Karpas-422 (cell line): ENCODE data around the gene TRIM65. TPM values are rescaled to one million over a fixed set of nuclear protein-coding genes. Genes with fewer than 3 reads are reported as not detected.

Experiments used
- DNase-seq: peaks from one replicate; pipeline ENCODE4 v3.0.0-alpha.2; 2015
- H2AFZ ChIP-seq: fragments of 200-600 bp; sonication (generic); 2 replicates; pipeline ENCODE4 v1.6.1; 2014; ENCODE audit warnings: antibody characterized with exemption, low read length, mixed read lengths
- H3K27ac ChIP-seq: fragments of 200-600 bp; sonication (generic); 2 replicates; pipeline ENCODE4 v1.5.1; 2014; ENCODE audit warnings: mild to moderate bottlenecking, low read length, moderate library complexity
- H3K27me3 ChIP-seq: fragments of 200-600 bp; sonication (generic); 2 replicates; pipeline ENCODE4 v1.6.1; 2014; ENCODE audit warnings: low read length, mixed read lengths
- H3K36me3 ChIP-seq: fragments of 200-600 bp; sonication (generic); 2 replicates; pipeline ENCODE4 v1.6.1; 2014; ENCODE audit warnings: low read length, mixed read lengths; ENCODE audit not compliant: insufficient read depth
- H3K4me1 ChIP-seq: fragments of 200-600 bp; sonication (generic); 2 replicates; pipeline ENCODE4 v1.6.1; 2014; ENCODE audit warnings: mild to moderate bottlenecking, low read length, mixed read lengths
- H3K4me2 ChIP-seq: fragments of 200-600 bp; sonication (generic); 2 replicates; pipeline ENCODE4 v1.6.1; 2014; ENCODE audit warnings: low read length, low read depth, mild to moderate bottlenecking; ENCODE audit not compliant: poor library complexity, severe bottlenecking
- H3K4me3 ChIP-seq: fragments of 200-600 bp; sonication (generic); 2 replicates; pipeline ENCODE4 v1.5.1; 2014; ENCODE audit warnings: mild to moderate bottlenecking, antibody characterized with exemption, low read length, mixed read lengths
- H3K79me2 ChIP-seq: fragments of 200-600 bp; sonication (generic); 2 replicates; pipeline ENCODE4 v1.6.1; 2014; ENCODE audit warnings: mild to moderate bottlenecking, low read length, mixed read lengths
- H3K9ac ChIP-seq: fragments of 200-600 bp; sonication (generic); 2 replicates; pipeline ENCODE4 v1.6.0; 2014; ENCODE audit warnings: low read length
- H3K9me2 ChIP-seq: fragments of 200-600 bp; sonication (generic), shearing (Covaris generic); replicated peaks from 2 replicates; pipeline ENCODE4 v1.6.0; 2014; ENCODE audit warnings: mild to moderate bottlenecking, low read length, moderate library complexity; ENCODE audit not compliant: insufficient read depth
- H3K9me3 ChIP-seq: fragments of 300-700, 200-600 bp; sonication (generic); 2 replicates; pipeline ENCODE4 v1.6.1; 2014; ENCODE audit warnings: low read length, mixed read lengths
- H4K20me1 ChIP-seq: fragments of 200-600 bp; sonication (generic); 2 replicates; pipeline ENCODE4 v1.6.1; 2014; ENCODE audit warnings: mild to moderate bottlenecking, antibody characterized with exemption, low read length, low read depth; ENCODE audit not compliant: insufficient read depth
- total RNA-seq: library from RNA; depleted of rRNA; stranded (reverse); fragments of >200 nt; shearing (Covaris generic); gene quantifications from 2 replicates; pipeline ENCODE4 v1.2.3, GENCODE V29; 2014; ENCODE audit warnings: low replicate concordance

TRIM65 gene
- total RNA-seq, 1 experiment from 2014 or later = 18.4 TPM

GRCh38 chr17:75922173-75922961, 25.6 kb upstream of the TRIM65 start:
- H2AFZ ChIP-seq = no peak overlapping the region
- no peak overlapping the region for H3K4me2 ChIP-seq
- no peaks in the 10 kb centered on the region for H3K27me3 ChIP-seq
- peaks cover 5% of the 10 kb centered on the region; the same call in 1 of the 2 replicates for H3K36me3 ChIP-seq
- no peak for DNase-seq
- no peak overlapping the region for H3K27ac ChIP-seq
- H4K20me1 ChIP-seq = no peaks in the 10 kb centered on the region
- no peaks in the 10 kb centered on the region for H3K9me3 ChIP-seq
- no peaks in the 10 kb centered on the region for H3K4me1 ChIP-seq
- no peak overlapping the region for H3K4me3 ChIP-seq
- no peaks in the 10 kb centered on the region for H3K9me2 ChIP-seq
- no peak overlapping the region for H3K9ac ChIP-seq
- no peaks in the 10 kb centered on the region for H3K79me2 ChIP-seq

- Histone ChIP-seq H3K27ac (no peak overlapping the region), H3K79me2 (no peaks in the 10 kb centered on the region)
- DNase-seq = no peak
Observed at GRCh38 chr17:75921596-75921995, 24.8 kb upstream of the TRIM65 start.

GRCh38 chr17:75920045-75920560, 23.4 kb upstream of the TRIM65 start:
- no peak overlapping the region for H2AFZ ChIP-seq

More at GRCh38 chr17:75921596-75921995, 24.8 kb upstream of the TRIM65 start:
- peaks cover 3% of the 10 kb centered on the region; the same call in 1 of the 2 replicates for H3K36me3 ChIP-seq
- no peak overlapping the region for H3K9ac ChIP-seq
- H4K20me1 ChIP-seq = no peaks in the 10 kb centered on the region
- H3K27me3 ChIP-seq = no peaks in the 10 kb centered on the region
- no peak overlapping the region for H2AFZ ChIP-seq
- no peaks in the 10 kb centered on the region for H3K4me1 ChIP-seq
- H3K9me3 ChIP-seq = no peaks in the 10 kb centered on the region
- no peak overlapping the region for H3K4me2 ChIP-seq
- H3K4me3 ChIP-seq = no peak overlapping the region
- H3K9me2 ChIP-seq = no peaks in the 10 kb centered on the region

GRCh38 chr17:75919611-75920010, 22.9 kb upstream of the TRIM65 start:
- no peak overlapping the region for H3K4me3 ChIP-seq
- no peaks in the 10 kb centered on the region for H3K79me2 ChIP-seq
- no peaks in the 10 kb centered on the region for H3K9me3 ChIP-seq
- H3K4me2 ChIP-seq = no peak overlapping the region
- no peaks in the 10 kb centered on the region for H4K20me1 ChIP-seq
- no peaks in the 10 kb centered on the region for H3K36me3 ChIP-seq
- H3K9me2 ChIP-seq = no peaks in the 10 kb centered on the region
- no peak overlapping the region for H3K27ac ChIP-seq
- no peak overlapping the region for H2AFZ ChIP-seq
- no peak for DNase-seq
- H3K4me1 ChIP-seq = no peaks in the 10 kb centered on the region
- no peaks in the 10 kb centered on the region for H3K27me3 ChIP-seq
- H3K9ac ChIP-seq = no peak overlapping the region

More at GRCh38 chr17:75920045-75920560, 23.4 kb upstream of the TRIM65 start:
- DNase-seq = no peak
- H3K9me2 ChIP-seq = no peaks in the 10 kb centered on the region
- no peak overlapping the region for H3K4me3 ChIP-seq
- no peak overlapping the region for H3K27ac ChIP-seq
- H3K9me3 ChIP-seq = no peaks in the 10 kb centered on the region
- no peak overlapping the region for H3K4me2 ChIP-seq
- no peaks in the 10 kb centered on the region for H3K79me2 ChIP-seq
- no peaks in the 10 kb centered on the region for H4K20me1 ChIP-seq
- no peak overlapping the region for H3K9ac ChIP-seq
- H3K4me1 ChIP-seq = no peaks in the 10 kb centered on the region
- no peaks in the 10 kb centered on the region for H3K36me3 ChIP-seq
- no peaks in the 10 kb centered on the region for H3K27me3 ChIP-seq

- Histone ChIP-seq H3K4me3 (no peak overlapping the region), H3K9ac (no peak overlapping the region), H3K36me3 (no peaks in the 10 kb centered on the region), H2AFZ (no peak overlapping the region), H3K27ac (no peak overlapping the region), H4K20me1 (no peaks in the 10 kb centered on the region), H3K79me2 (no peaks in the 10 kb centered on the region), H3K4me2 (no peak overlapping the region), H3K27me3 (no peaks in the 10 kb centered on the region), H3K4me1 (no peaks in the 10 kb centered on the region), H3K9me2 (no peaks in the 10 kb centered on the region), H3K9me3 (no peaks in the 10 kb centered on the region)
- no peak for DNase-seq
Observed at GRCh38 chr17:75917917-75918445, 21.2 kb upstream of the TRIM65 start.

- no peaks in the 10 kb centered on the region for H3K79me2 ChIP-seq
- DNase-seq = no peak
- H3K27me3 ChIP-seq = no peaks in the 10 kb centered on the region
- H3K4me2 ChIP-seq = no peak overlapping the region
- no peak overlapping the region for H2AFZ ChIP-seq
- no peaks in the 10 kb centered on the region for H3K36me3 ChIP-seq
- no peaks in the 10 kb centered on the region for H4K20me1 ChIP-seq
- no peak overlapping the region for H3K27ac ChIP-seq
- no peak overlapping the region for H3K4me3 ChIP-seq
- no peak overlapping the region for H3K9ac ChIP-seq
- peaks cover 2% of the 10 kb centered on the region for H3K4me1 ChIP-seq
- no peaks in the 10 kb centered on the region for H3K9me3 ChIP-seq
- no peaks in the 10 kb centered on the region for H3K9me2 ChIP-seq
Observed at GRCh38 chr17:75917141-75917916, 20.6 kb upstream of the TRIM65 start.

- Histone ChIP-seq H3K79me2 (no peaks in the 10 kb centered on the region), H3K4me3 (no peak overlapping the region), H3K27me3 (no peaks in the 10 kb centered on the region), H3K9me3 (no peaks in the 10 kb centered on the region), H3K9ac (no peak overlapping the region), H3K9me2 (no peaks in the 10 kb centered on the region), H2AFZ (no peak overlapping the region), H4K20me1 (no peaks in the 10 kb centered on the region), H3K4me2 (no peak overlapping the region), H3K36me3 (no peaks in the 10 kb centered on the region), H3K27ac (no peak overlapping the region), H3K4me1 (peaks cover 7% of the 10 kb centered on the region)
- no peak for DNase-seq
Observed at GRCh38 chr17:75915268-75915667, 18.5 kb upstream of the TRIM65 start.
